ENCODE measurements around the gene ZBTB2. TPM values are rescaled to one million over a fixed set of nuclear protein-coding genes. Genes with fewer than 3 reads are reported as not detected.

Gene ZBTB2
- total RNA-seq, 1 donor from 2014 or later, result 16.1 TPM

GRCh38 chr6:151372164-151372563, 19.2 kb downstream of the ZBTB2 start:
- no peaks in the 10 kb centered on the region for H3K27me3 Mint-ChIP-seq (ENCODE audit: low read depth)
- peaks cover 15% of the 10 kb centered on the region for H3K4me1 Mint-ChIP-seq
- peak overlapping the region; percentile 12 for H3K27ac Mint-ChIP-seq
- H3K4me3 Mint-ChIP-seq, result no peak overlapping the region
- no peak for DNase-seq (ENCODE audit: low spot score in 2 of 2, unreplicated experiment in 2 of 2)
- H3K9me3 Mint-ChIP-seq, result peaks cover 13% of the 10 kb centered on the region
- TF ChIP-seq, protein P1, sequence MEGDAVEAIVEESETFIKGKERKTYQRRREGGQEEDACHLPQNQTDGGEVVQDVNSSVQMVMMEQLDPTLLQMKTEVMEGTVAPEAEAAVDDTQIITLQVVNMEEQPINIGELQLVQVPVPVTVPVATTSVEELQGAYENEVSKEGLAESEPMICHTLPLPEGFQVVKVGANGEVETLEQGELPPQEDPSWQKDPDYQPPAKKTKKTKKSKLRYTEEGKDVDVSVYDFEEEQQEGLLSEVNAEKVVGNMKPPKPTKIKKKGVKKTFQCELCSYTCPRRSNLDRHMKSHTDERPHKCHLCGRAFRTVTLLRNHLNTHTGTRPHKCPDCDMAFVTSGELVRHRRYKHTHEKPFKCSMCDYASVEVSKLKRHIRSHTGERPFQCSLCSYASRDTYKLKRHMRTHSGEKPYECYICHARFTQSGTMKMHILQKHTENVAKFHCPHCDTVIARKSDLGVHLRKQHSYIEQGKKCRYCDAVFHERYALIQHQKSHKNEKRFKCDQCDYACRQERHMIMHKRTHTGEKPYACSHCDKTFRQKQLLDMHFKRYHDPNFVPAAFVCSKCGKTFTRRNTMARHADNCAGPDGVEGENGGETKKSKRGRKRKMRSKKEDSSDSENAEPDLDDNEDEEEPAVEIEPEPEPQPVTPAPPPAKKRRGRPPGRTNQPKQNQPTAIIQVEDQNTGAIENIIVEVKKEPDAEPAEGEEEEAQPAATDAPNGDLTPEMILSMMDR (IDR thresholded peaks at IDR 0.05; ENCODE audit: unreplicated experiment), result no peak
- peaks cover 34% of the 10 kb centered on the region for H3K36me3 Mint-ChIP-seq

- no peaks in the 10 kb centered on the region for H3K9me3 Mint-ChIP-seq
- no peak overlapping the region for H3K4me3 Mint-ChIP-seq
- peaks cover 33% of the 10 kb centered on the region for H3K36me3 Mint-ChIP-seq
- TF ChIP-seq, protein P1 (IDR thresholded peaks at IDR 0.05; ENCODE audit: unreplicated experiment), result no peak
- peaks cover 15% of the 10 kb centered on the region for H3K4me1 Mint-ChIP-seq
- DNase-seq (ENCODE audit: low spot score in 2 of 2, unreplicated experiment in 2 of 2), result no peak
- H3K27me3 Mint-ChIP-seq (ENCODE audit: low read depth), result no peaks in the 10 kb centered on the region
- no peak overlapping the region for H3K27ac Mint-ChIP-seq
Measured at GRCh38 chr6:151370509-151371078, 20.8 kb downstream of the ZBTB2 start.

DNA sequence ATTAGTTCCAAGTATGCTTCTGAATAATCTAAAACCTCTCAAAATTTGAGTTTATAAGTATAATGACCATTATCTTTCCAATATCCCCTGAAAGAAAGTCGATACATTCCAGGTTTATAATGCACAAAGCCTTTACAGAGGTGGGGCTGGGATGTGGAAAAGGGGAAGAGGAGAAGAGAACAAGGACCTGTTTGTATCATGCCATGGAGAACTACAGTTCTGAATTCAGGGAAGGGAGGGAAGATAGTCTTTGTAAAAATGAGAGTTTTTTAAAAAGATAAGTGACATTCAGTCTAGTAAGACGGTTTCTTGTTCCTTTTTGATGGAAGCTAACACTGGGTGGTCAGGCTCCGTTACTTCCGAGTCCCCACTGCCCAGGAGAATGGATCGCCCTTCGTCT, 26.1 kb downstream of the ZBTB2 start:
- TF ChIP-seq, protein P1 (IDR thresholded peaks at IDR 0.05; ENCODE audit: unreplicated experiment), result no peak

GRCh38 chr6:151359486-151359885, 31.9 kb downstream of the ZBTB2 start:
- H3K9me3 Mint-ChIP-seq, result no peaks in the 10 kb centered on the region
- H3K36me3 Mint-ChIP-seq, result peaks cover 19% of the 10 kb centered on the region
- peak overlapping the region; percentile 75 for H3K27ac Mint-ChIP-seq
- no peak overlapping the region for H3K4me3 Mint-ChIP-seq
- TF ChIP-seq, protein P1 (IDR thresholded peaks at IDR 0.05; ENCODE audit: unreplicated experiment), result no peak
- DNase-seq (ENCODE audit: low spot score in 2 of 2, unreplicated experiment in 2 of 2), result no peak
- peaks cover 15% of the 10 kb centered on the region for H3K4me1 Mint-ChIP-seq
- H3K27me3 Mint-ChIP-seq (ENCODE audit: low read depth), result no peaks in the 10 kb centered on the region

More for the DNA sequence above, 26.1 kb downstream of the ZBTB2 start:
- H3K4me3 Mint-ChIP-seq, result no peak overlapping the region
- H3K4me1 Mint-ChIP-seq, result peaks cover 14% of the 10 kb centered on the region
- H3K9me3 Mint-ChIP-seq, result no peaks in the 10 kb centered on the region
- DNase-seq (ENCODE audit: low spot score in 2 of 2, unreplicated experiment in 2 of 2), result peak in 1 of 2 experiments; percentile 19
- H3K27me3 Mint-ChIP-seq (ENCODE audit: low read depth), result no peaks in the 10 kb centered on the region
- H3K36me3 Mint-ChIP-seq, result peaks cover 25% of the 10 kb centered on the region
- peak overlapping the region; percentile 60 for H3K27ac Mint-ChIP-seq

DNA sequence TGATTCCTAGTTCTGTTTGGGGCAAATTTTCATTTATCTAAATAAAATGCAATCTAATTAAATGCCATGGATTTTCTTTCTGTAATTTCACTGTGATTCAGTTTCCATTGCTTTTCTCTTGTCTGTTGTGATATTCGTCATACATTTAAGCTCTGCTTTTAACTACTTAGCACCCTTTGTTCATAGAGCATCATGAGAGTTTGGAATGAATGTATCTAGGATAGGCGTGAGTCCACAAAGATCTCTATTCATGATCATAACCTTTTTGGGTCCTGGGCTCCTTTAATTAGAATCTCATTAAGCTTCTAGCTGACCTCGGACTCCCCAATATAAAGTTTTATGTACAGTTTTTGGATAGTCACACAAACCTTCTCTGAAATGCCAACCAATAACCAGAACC, 32.9 kb downstream of the ZBTB2 start:
- no peaks in the 10 kb centered on the region for H3K9me3 Mint-ChIP-seq
- H3K27ac Mint-ChIP-seq, result peak overlapping the region; percentile 80
- peaks cover 18% of the 10 kb centered on the region for H3K36me3 Mint-ChIP-seq

More for the DNA sequence above, 32.9 kb downstream of the ZBTB2 start:
- Mint-ChIP-seq H3K4me1 (peaks cover 9% of the 10 kb centered on the region), H3K4me3 (no peak overlapping the region), H3K27me3 (ENCODE audit: low read depth) (no peaks in the 10 kb centered on the region)
- DNase-seq (ENCODE audit: low spot score in 2 of 2, unreplicated experiment in 2 of 2), result no peak
- TF ChIP-seq, protein P1 (IDR thresholded peaks at IDR 0.05; ENCODE audit: unreplicated experiment), result no peak
